ENCODE measurements around the gene WDR45. TPM values are rescaled to one million over a fixed set of nuclear protein-coding genes. Genes with fewer than 3 reads are reported as not detected.
"Not testable (repeated sequence)": the region's sequence is repeated elsewhere in the genome, so short reads cannot be mapped to it uniquely, and the experiment has no call there.

The WDR45 gene
- 35.9 and 43.1 TPM in 2 replicates for total RNA-seq (2014; rRNA removed; shearing (Covaris generic); ENCODE audit: low replicate concordance)

- Histone ChIP-seq H3K9me3 (no peaks in the 10 kb centered on the region), H3K36me3 (no peaks in the 10 kb centered on the region; the same call in 1 of the 2 replicates), H3K27me3 (no peaks in the 10 kb centered on the region), H3K4me3 (peak within 1 kb of the TSS; percentile 83)
- peak; percentile 80 for DNase-seq
Measured at GRCh38 chrX:49079489-49080428, at the start of gene WDR45. TSS of gene WDR45 (minus strand) at chrX:49079887. CDS start at chrX:49078095, 1,792 bp downstream.

GRCh38 chrX:49129427-49129826 is 49.7 kb upstream of the WDR45 start:
- Histone ChIP-seq H3K36me3 (no peaks in the 10 kb centered on the region), H3K27me3 (no peaks in the 10 kb centered on the region), H3K9me3 (no peaks in the 10 kb centered on the region), H3K4me3 (no peak overlapping the region)
- DNase-seq, result no peak

- not testable (repeated sequence) for H3K4me3 ChIP-seq, DNase-seq
Measured at GRCh38 chrX:49127742-49128258, 48.1 kb upstream of the WDR45 start.

GRCh38 chrX:49122499-49122898 is 42.8 kb upstream of the WDR45 start:
- Histone ChIP-seq H3K4me3 (peak overlapping the region; percentile 89), H3K9me3 (no peaks in the 10 kb centered on the region), H3K27me3 (no peaks in the 10 kb centered on the region), H3K36me3 (no peaks in the 10 kb centered on the region)
- DNase-seq, result no peak

More at GRCh38 chrX:49127742-49128258, 48.1 kb upstream of the WDR45 start:
- H3K27me3 ChIP-seq, H3K36me3 ChIP-seq, H3K9me3 ChIP-seq: not testable (repeated sequence)

GRCh38 chrX:49120091-49120490 is 40.4 kb upstream of the WDR45 start:
- H3K36me3 ChIP-seq, result no peaks in the 10 kb centered on the region
- no peaks in the 10 kb centered on the region for H3K27me3 ChIP-seq
- no peak overlapping the region for H3K4me3 ChIP-seq
- no peaks in the 10 kb centered on the region for H3K9me3 ChIP-seq
- no peak for DNase-seq

- DNase-seq, result no peak
- no peaks in the 10 kb centered on the region for H3K27me3 ChIP-seq
- no peaks in the 10 kb centered on the region for H3K9me3 ChIP-seq
- H3K4me3 ChIP-seq, result no peak overlapping the region
- no peaks in the 10 kb centered on the region; the same call in 1 of the 2 replicates for H3K36me3 ChIP-seq
Measured at GRCh38 chrX:49117581-49117980, 37.9 kb upstream of the WDR45 start.

- no peak for DNase-seq
- H3K36me3 ChIP-seq, result no peaks in the 10 kb centered on the region; the same call in 1 of the 2 replicates
Measured at GRCh38 chrX:49116716-49117115, 37.0 kb upstream of the WDR45 start.

GRCh38 chrX:49116076-49116475 is 36.4 kb upstream of the WDR45 start:
- H3K36me3 ChIP-seq, result no peaks in the 10 kb centered on the region; the same call in 1 of the 2 replicates
- no peaks in the 10 kb centered on the region for H3K27me3 ChIP-seq
- H3K4me3 ChIP-seq, result no peak overlapping the region
- H3K9me3 ChIP-seq, result no peaks in the 10 kb centered on the region
- no peak for DNase-seq

More at GRCh38 chrX:49116716-49117115, 37.0 kb upstream of the WDR45 start:
- Histone ChIP-seq H3K4me3 (no peak overlapping the region), H3K9me3 (no peaks in the 10 kb centered on the region), H3K27me3 (no peaks in the 10 kb centered on the region)

GRCh38 chrX:49111791-49112190 is 32.1 kb upstream of the WDR45 start:
- no peaks in the 10 kb centered on the region for H3K27me3 ChIP-seq
- no peak overlapping the region for H3K4me3 ChIP-seq

GRCh38 chrX:49110417-49110816 is 30.7 kb upstream of the WDR45 start:
- DNase-seq, result no peak
- Histone ChIP-seq H3K36me3 (no peaks in the 10 kb centered on the region; the same call in 1 of the 2 replicates), H3K9me3 (no peaks in the 10 kb centered on the region), H3K4me3 (no peak overlapping the region), H3K27me3 (no peaks in the 10 kb centered on the region)

More at GRCh38 chrX:49111791-49112190, 32.1 kb upstream of the WDR45 start:
- DNase-seq, result no peak
- H3K9me3 ChIP-seq, result no peaks in the 10 kb centered on the region
- H3K36me3 ChIP-seq, result no peaks in the 10 kb centered on the region; the same call in 1 of the 2 replicates

- Histone ChIP-seq H3K9me3 (no peaks in the 10 kb centered on the region), H3K4me3 (no peak overlapping the region), H3K27me3 (no peaks in the 10 kb centered on the region), H3K36me3 (no peaks in the 10 kb centered on the region; the same call in 1 of the 2 replicates)
- DNase-seq, result no peak
Measured at GRCh38 chrX:49108641-49109040, 29.0 kb upstream of the WDR45 start.

GRCh38 chrX:49106930-49107329 is 27.2 kb upstream of the WDR45 start:
- Histone ChIP-seq H3K4me3 (no peak overlapping the region), H3K9me3 (no peaks in the 10 kb centered on the region), H3K27me3 (no peaks in the 10 kb centered on the region), H3K36me3 (no peaks in the 10 kb centered on the region)
- no peak for DNase-seq

- no peaks in the 10 kb centered on the region for H3K27me3 ChIP-seq
- no peaks in the 10 kb centered on the region for H3K36me3 ChIP-seq
- no peak for DNase-seq
- H3K4me3 ChIP-seq, result no peak overlapping the region
- no peaks in the 10 kb centered on the region for H3K9me3 ChIP-seq
Measured at GRCh38 chrX:49106296-49106695, 26.6 kb upstream of the WDR45 start.

- H3K4me3 ChIP-seq, result no peak overlapping the region
- H3K9me3 ChIP-seq, result no peaks in the 10 kb centered on the region
- DNase-seq, result no peak
- no peaks in the 10 kb centered on the region for H3K27me3 ChIP-seq
- H3K36me3 ChIP-seq, result no peaks in the 10 kb centered on the region
Measured at GRCh38 chrX:49103637-49104036, 23.9 kb upstream of the WDR45 start.

- H3K27me3 ChIP-seq, result no peaks in the 10 kb centered on the region
- no peak overlapping the region for H3K4me3 ChIP-seq
- H3K36me3 ChIP-seq, result no peaks in the 10 kb centered on the region
- H3K9me3 ChIP-seq, result no peaks in the 10 kb centered on the region
- no peak for DNase-seq
Measured at GRCh38 chrX:49102190-49102589, 22.5 kb upstream of the WDR45 start.

GRCh38 chrX:49101629-49101984 is 21.9 kb upstream of the WDR45 start:
- no peaks in the 10 kb centered on the region for H3K27me3 ChIP-seq
- no peak for DNase-seq

More at GRCh38 chrX:49101629-49101984, 21.9 kb upstream of the WDR45 start:
- peak overlapping the region; percentile 79 for H3K4me3 ChIP-seq
- no peaks in the 10 kb centered on the region for H3K36me3 ChIP-seq
- H3K9me3 ChIP-seq, result no peaks in the 10 kb centered on the region

Data from MG63 (cell line).